Heart left ventricle (tissue), 13 donors: ENCODE results near the gene AGFG2.

Experiments
- CTCF ChIP-seq, 12 donors: fragments of 200-600 bp; sonication (generic) in 4 of 12; IDR thresholded peaks; one replicate each; pipeline versions ENCODE4 v1.5.0 to v1.8.0; 2018 to 2022; ENCODE audit warnings: antibody characterized with exemption in 12 of 12, mild to moderate bottlenecking in 5 of 12
- POLR2A ChIP-seq, 2 donors: fragments of 450-650 bp; IDR thresholded peaks; one replicate each; pipeline ENCODE4 v1.6.1; 2017; ENCODE audit warnings: antibody characterized with exemption in 2 of 2, mild to moderate bottlenecking in 2 of 2, moderate library complexity in 2 of 2
- donor health status: ischemic (EF 13 %, LVEDD 7.1; RV severe dilation, severe dysfunction).
- donor health status: DM: no; HTN: yes; CAD: no.
- donor health status: DM: no; HTN: no; CAD: no.
- donor health status: ischemic (EF 25% LVEDD 6.9; RV normal size, moderate dysfunction).
- donor health status: ischemic (EF 25% LVEDD 5.7; RV mildly dilated, moderate dysfunction).
- donor health status: ischemic (EF 35%, LVEDD 5.7; RV mildly dilated, moderate dysfunction).
- donor health status: nonischemic (EF 11% LVEDD 7.7; RV severe dilation, severe dysfunction).
- donor health status: DM: yes; HTN: yes; CAD: no.
- donor health status: PGD.
- donor health status: ischemic (EF 29% LVEDD 5.4; RV normal size, mild dysfunction).
- donor health status: nonischemic (EF 23%, LVEDD 6.1; RV moderate dilation, normal function).

GRCh38 chr7:100590077-100590737 is 51.2 kb downstream of the AGFG2 start:
- no peak for TF ChIP-seq CTCF (IDR thresholded peaks at IDR 0.05)
- TF ChIP-seq POLR2A (IDR thresholded peaks at IDR 0.05): no peak
